HCT116 (cell line): ENCODE results near the gene ART1. TPM values are rescaled to one million over a fixed set of nuclear protein-coding genes. Genes with fewer than 3 reads are reported as not detected.

Experiments
- ATAC-seq: fragments of 200-7000 bp; cut with Tn5 transposase; 2 replicates; pipeline ENCODE4 v1.9.1; 2020; ENCODE audit warnings: mild to moderate bottlenecking, moderate library complexity
- BruUV-seq: library from RNA; stranded (reverse); fragments of 400-500 nt; replicated peaks from 2 replicates; lab custom pipeline; 2021; lab: Mats Ljungman, UMichigan
- CTCF ChIA-PET: fragments of 300-600 bp; sonication (Branson Sonifier 250); formaldehyde crosslinking; loops from one replicate; lab custom pipeline; 2021; ENCODE audit warnings: antibody characterized with exemption; lab: Charles Lee
- POLR2A ChIA-PET: fragments of 300-600, 350-600 bp; sonication (Branson Sonifier 250); formaldehyde crosslinking; loops from one replicate; lab custom pipeline; 2021; ENCODE audit warnings: antibody characterized with exemption; lab: Charles Lee
- RAD21 ChIA-PET, 2 experiments: fragments of 300-600 bp; sonication (Branson Sonifier 250); formaldehyde crosslinking; loops; one replicate each; lab custom pipeline; 2023; ENCODE audit warnings: low total read pairs in 2 of 2; ENCODE audit not compliant: uncharacterized antibody in 2 of 2, unreplicated experiment in 2 of 2, low non-redundant PET in 1 of 2; lab: Charles Lee
- DNase-seq: peaks from one replicate; pipeline ENCODE4 v3.0.0-alpha.2; 2010; ENCODE audit warnings: low read depth, low spot score
- H2AFZ ChIP-seq: fragments of 200-600 bp; shearing (Covaris generic), sonication (generic); 2 replicates; pipeline ENCODE4 v1.6.1; 2017; ENCODE audit warnings: low read depth, mixed run types, mixed read lengths, antibody characterized with exemption, low read length; ENCODE audit not compliant: poor library complexity, severe bottlenecking
- H3K27ac ChIP-seq: 2 replicates; pipeline ENCODE4 v1.5.1; 2012; ENCODE audit warnings: low read depth, low read length
- H3K27me3 ChIP-seq: fragments of 200-600 bp; sonication (generic); 2 replicates; pipeline ENCODE4 v1.6.1; 2016; ENCODE audit warnings: mixed run types, low read length, mixed read lengths; ENCODE audit not compliant: insufficient read depth
- H3K36me3 ChIP-seq, 2 experiments: fragments of 200-500 bp in 1 of 2; fragments of 200-600 bp in 1 of 2; sonication (Bioruptor generic) in 1 of 2; sonication (generic) in 1 of 2; 2 replicates each; pipeline versions ENCODE4 v1.5.1 to v1.6.1; 2014 to 2016; ENCODE audit warnings: low read length in 2 of 2, inconsistent platforms in 1 of 2, mixed read lengths in 1 of 2, mixed run types in 1 of 2; ENCODE audit not compliant: insufficient read depth in 2 of 2, control insufficient read depth in 1 of 2
- H3K4me1 ChIP-seq, 2 experiments: fragments of 200-600 bp in 1 of 2; sonication (generic) in 1 of 2; 2 replicates each; pipeline versions ENCODE4 v1.5.1 to v1.6.1; 2012 to 2017; ENCODE audit warnings: low read length in 2 of 2, inconsistent platforms in 1 of 2, mild to moderate bottlenecking in 1 of 2, mixed read lengths in 1 of 2, mixed run types in 1 of 2, moderate library complexity in 1 of 2; ENCODE audit not compliant: insufficient read depth in 2 of 2, control insufficient read depth in 1 of 2
- H3K4me2 ChIP-seq: fragments of 200-600 bp; sonication (generic); 2 replicates; pipeline ENCODE4 v1.6.1; 2017; ENCODE audit warnings: mixed run types, low read length, mixed read lengths
- H3K4me3 ChIP-seq, 2 experiments: fragments of 200-600 bp in 1 of 2; sonication (generic) in 1 of 2; replicated peaks in 1 of 2; 2 replicates each; pipeline ENCODE4 v1.5.1; 2011 to 2016; ENCODE audit warnings: low read length in 2 of 2, control low read depth in 1 of 2, low read depth in 1 of 2, mild to moderate bottlenecking in 1 of 2, mixed read lengths in 1 of 2, mixed run types in 1 of 2
- H3K79me2 ChIP-seq: fragments of 200-600 bp; sonication (generic); 2 replicates; pipeline ENCODE4 v1.6.1; 2017; ENCODE audit warnings: mild to moderate bottlenecking, mixed run types, low read length, moderate library complexity, mixed read lengths; ENCODE audit not compliant: insufficient read depth
- H3K9ac ChIP-seq: fragments of 200-600 bp; sonication (generic); 2 replicates; pipeline ENCODE4 v1.6.1; 2016; ENCODE audit warnings: low read length, mixed read lengths
- H3K9me2 ChIP-seq: fragments of 200-600 bp; sonication (generic), shearing (Covaris generic); 2 replicates; pipeline ENCODE4 v1.6.1; 2017; ENCODE audit warnings: mixed run types, mild to moderate bottlenecking, moderate library complexity; ENCODE audit not compliant: insufficient read depth
- H3K9me3 ChIP-seq, 2 experiments: fragments of 200-500 bp in 1 of 2; fragments of 200-600 bp in 1 of 2; sonication (Bioruptor generic) in 1 of 2; sonication (generic) in 1 of 2; 2 replicates each; pipeline ENCODE4 v1.6.1; 2014 to 2017; ENCODE audit warnings: low read length in 2 of 2, mixed read lengths in 2 of 2, inconsistent platforms in 1 of 2, low read depth in 1 of 2, mild to moderate bottlenecking in 1 of 2, mixed run types in 1 of 2, moderate library complexity in 1 of 2; ENCODE audit not compliant: control insufficient read depth in 1 of 2, insufficient read depth in 1 of 2
- H4K20me1 ChIP-seq: fragments of 200-600 bp; sonication (generic), shearing (Covaris generic); 2 replicates; pipeline ENCODE4 v1.6.1; 2017; ENCODE audit warnings: mixed run types, mild to moderate bottlenecking, moderate library complexity; ENCODE audit not compliant: insufficient read depth
- EGR1 ChIP-seq: IDR thresholded peaks from 2 replicates; pipeline ENCODE4 v1.6.1; 2012; ENCODE audit warnings: low read depth
- EZH2phosphoT487 ChIP-seq: fragments of 200-600 bp; IDR thresholded peaks from 2 replicates; pipeline ENCODE4 v1.6.1; 2018; ENCODE audit warnings: antibody characterized with exemption, borderline replicate concordance
- POLR2A ChIP-seq: IDR thresholded peaks from 2 replicates; pipeline ENCODE4 v1.7.0; 2011; ENCODE audit warnings: borderline replicate concordance; ENCODE audit not compliant: insufficient read depth, insufficient read length; ENCODE audit errors: extremely low read depth
- SIN3A ChIP-seq: IDR thresholded peaks from 2 replicates; pipeline ENCODE4 v1.6.1; 2012; ENCODE audit warnings: low read depth
- SP1 ChIP-seq: IDR thresholded peaks from 2 replicates; pipeline ENCODE4 v1.6.1; 2012; ENCODE audit warnings: low read depth
- SRF ChIP-seq: IDR thresholded peaks from 2 replicates; pipeline ENCODE4 v1.6.1; 2012; ENCODE audit warnings: low read depth
- TCF7L2 ChIP-seq: IDR thresholded peaks from 2 replicates; pipeline ENCODE4 v1.7.0; 2011; ENCODE audit warnings: borderline replicate concordance, inconsistent platforms; ENCODE audit not compliant: insufficient read depth, insufficient read length; ENCODE audit errors: extremely low read depth
- intact Hi-C: fragments of 100-400 bp; cut with micrococcal nuclease; formaldehyde crosslinking; loops from 2 replicates; pipeline ENCODE4 v1.10.0; 2022
- total RNA-seq: library from RNA; stranded (reverse); gene quantifications from one replicate; pipeline ENCODE4 v1.2.1, GENCODE V29; 2021; ENCODE audit not compliant: unreplicated experiment
- TF ChIP-seq, protein P1 (sequence below), 3 experiments: fragments of 200-600 bp in 1 of 3; sonication (generic) in 1 of 3; IDR thresholded peaks in 2 of 3; conservative IDR thresholded peaks in 1 of 3; 2 replicates each; pipeline ENCODE4 v1.5.1; 2012 to 2017; ENCODE audit warnings: low read depth in 2 of 3, low read length in 2 of 3, antibody characterized with exemption in 1 of 3, borderline replicate concordance in 1 of 3, control low read depth in 1 of 3, mild to moderate bottlenecking in 1 of 3, mixed read lengths in 1 of 3, mixed run types in 1 of 3, moderate library complexity in 1 of 3; ENCODE audit not compliant: insufficient read depth in 1 of 3
- TF ChIP-seq, protein P2 (sequence below): IDR thresholded peaks from 2 replicates; pipeline ENCODE4 v1.6.1; 2012; ENCODE audit warnings: low read depth

Gene ART1
- total RNA-seq, 1 experiment from 2014 or later: not detected

DNA sequence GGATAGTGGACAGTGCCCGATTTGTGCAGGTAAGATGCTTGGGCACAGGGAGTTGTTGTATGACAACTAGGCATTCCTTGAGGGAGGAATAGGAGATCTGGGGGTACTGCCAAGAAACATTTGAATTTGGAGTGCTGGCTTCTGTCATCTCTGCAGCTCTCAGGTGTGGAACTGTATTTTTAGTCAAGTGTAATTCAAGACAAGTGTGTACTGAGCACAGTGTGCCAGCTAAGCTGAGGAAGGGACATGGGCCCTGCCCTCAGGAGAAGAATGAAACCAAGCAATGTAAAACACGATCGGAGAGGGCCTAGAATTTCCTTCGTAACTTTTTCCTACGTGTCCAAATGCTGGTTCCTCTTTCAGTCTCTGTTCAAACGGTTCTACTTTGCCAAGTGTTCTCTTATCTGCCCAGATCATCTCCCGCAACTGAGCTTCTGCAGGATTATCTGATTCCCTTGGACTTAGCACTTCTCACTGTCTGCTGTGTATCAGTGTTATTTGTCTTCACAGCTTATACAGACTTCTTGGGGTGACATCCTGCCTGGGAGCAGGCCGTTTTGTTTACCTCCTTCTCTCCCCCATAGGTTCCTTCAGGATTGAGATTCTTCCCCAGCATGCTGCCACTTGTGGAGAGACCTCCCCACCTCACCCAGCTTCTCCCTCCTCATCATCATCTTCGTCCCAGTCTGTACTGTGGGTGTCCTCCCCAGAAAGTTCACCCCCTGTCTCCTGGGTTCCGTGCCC is 30.8 kb upstream of the ART1 start (continued):
- TF ChIP-seq SIN3A (no peak), TCF7L2 (no peak), POLR2A (no peak), EZH2phosphoT487 (no peak), SP1 (no peak), EGR1 (no peak)

DNA sequence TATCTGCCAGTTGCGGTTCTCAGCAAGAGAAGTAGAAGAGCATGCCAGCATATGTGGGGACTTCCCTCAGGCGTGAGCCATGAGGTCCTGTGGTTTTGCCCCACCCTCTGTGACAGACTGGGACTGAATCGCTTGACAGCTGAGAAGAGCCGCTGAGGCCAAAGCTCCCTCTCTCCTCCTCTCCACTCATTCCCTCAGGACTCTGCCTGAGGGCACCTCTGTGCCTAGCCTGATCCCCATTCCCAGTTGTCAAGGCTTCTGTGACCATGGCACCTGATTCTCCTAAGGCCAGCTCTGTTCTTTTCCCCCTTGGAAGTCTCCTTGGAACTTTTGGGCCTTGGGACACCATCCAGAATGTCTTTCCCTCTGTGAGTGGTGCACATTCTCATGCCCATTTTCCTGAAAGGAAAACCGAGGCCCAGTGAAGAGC is 30.2 kb upstream of the ART1 start:
- intact Hi-C loops: no loop called here
- DNase-seq (no peak), ATAC-seq (no peak)
- Histone ChIP-seq H3K79me2 (no peaks in the 10 kb centered on the region), H3K36me3 (no peaks in the 10 kb centered on the region), H3K4me2 (no peak overlapping the region), H3K9me3 (0 out of 4 replicates have a peak, but pooled peaks cover 0 to 3% of the 10 kb centered on the region in 2 experiments), H4K20me1 (no peaks in the 10 kb centered on the region), H3K27ac (no peak overlapping the region), H3K9ac (no peak overlapping the region), H3K4me3 (no peak overlapping the region), H3K4me1 (peaks cover 0 to 6% of the 10 kb centered on the region in 2 experiments; a peak in 1 of 4 replicates), H3K9me2 (no peaks in the 10 kb centered on the region), H3K27me3 (no peaks in the 10 kb centered on the region), H2AFZ (no peak overlapping the region)
- CTCF ChIA-PET: no interaction called here
- no TSS peak for BruUV-seq
- POLR2A ChIA-PET: no interaction called here
- RAD21 ChIA-PET: no interaction called here
- TF ChIP-seq EZH2phosphoT487: no peak
- TF ChIP-seq, protein P1, sequence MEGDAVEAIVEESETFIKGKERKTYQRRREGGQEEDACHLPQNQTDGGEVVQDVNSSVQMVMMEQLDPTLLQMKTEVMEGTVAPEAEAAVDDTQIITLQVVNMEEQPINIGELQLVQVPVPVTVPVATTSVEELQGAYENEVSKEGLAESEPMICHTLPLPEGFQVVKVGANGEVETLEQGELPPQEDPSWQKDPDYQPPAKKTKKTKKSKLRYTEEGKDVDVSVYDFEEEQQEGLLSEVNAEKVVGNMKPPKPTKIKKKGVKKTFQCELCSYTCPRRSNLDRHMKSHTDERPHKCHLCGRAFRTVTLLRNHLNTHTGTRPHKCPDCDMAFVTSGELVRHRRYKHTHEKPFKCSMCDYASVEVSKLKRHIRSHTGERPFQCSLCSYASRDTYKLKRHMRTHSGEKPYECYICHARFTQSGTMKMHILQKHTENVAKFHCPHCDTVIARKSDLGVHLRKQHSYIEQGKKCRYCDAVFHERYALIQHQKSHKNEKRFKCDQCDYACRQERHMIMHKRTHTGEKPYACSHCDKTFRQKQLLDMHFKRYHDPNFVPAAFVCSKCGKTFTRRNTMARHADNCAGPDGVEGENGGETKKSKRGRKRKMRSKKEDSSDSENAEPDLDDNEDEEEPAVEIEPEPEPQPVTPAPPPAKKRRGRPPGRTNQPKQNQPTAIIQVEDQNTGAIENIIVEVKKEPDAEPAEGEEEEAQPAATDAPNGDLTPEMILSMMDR (IDR thresholded peaks at IDR 0.05 in 2 of 3, conservative IDR thresholded peaks at IDR 0.05 in 1 of 3; ENCODE audit: borderline replicate concordance in 1 of 3, insufficient read depth in 1 of 3, low read depth in 2 of 3, low read length in 2 of 3): no peak
- no peak for TF ChIP-seq SRF
- TF ChIP-seq, protein P2, sequence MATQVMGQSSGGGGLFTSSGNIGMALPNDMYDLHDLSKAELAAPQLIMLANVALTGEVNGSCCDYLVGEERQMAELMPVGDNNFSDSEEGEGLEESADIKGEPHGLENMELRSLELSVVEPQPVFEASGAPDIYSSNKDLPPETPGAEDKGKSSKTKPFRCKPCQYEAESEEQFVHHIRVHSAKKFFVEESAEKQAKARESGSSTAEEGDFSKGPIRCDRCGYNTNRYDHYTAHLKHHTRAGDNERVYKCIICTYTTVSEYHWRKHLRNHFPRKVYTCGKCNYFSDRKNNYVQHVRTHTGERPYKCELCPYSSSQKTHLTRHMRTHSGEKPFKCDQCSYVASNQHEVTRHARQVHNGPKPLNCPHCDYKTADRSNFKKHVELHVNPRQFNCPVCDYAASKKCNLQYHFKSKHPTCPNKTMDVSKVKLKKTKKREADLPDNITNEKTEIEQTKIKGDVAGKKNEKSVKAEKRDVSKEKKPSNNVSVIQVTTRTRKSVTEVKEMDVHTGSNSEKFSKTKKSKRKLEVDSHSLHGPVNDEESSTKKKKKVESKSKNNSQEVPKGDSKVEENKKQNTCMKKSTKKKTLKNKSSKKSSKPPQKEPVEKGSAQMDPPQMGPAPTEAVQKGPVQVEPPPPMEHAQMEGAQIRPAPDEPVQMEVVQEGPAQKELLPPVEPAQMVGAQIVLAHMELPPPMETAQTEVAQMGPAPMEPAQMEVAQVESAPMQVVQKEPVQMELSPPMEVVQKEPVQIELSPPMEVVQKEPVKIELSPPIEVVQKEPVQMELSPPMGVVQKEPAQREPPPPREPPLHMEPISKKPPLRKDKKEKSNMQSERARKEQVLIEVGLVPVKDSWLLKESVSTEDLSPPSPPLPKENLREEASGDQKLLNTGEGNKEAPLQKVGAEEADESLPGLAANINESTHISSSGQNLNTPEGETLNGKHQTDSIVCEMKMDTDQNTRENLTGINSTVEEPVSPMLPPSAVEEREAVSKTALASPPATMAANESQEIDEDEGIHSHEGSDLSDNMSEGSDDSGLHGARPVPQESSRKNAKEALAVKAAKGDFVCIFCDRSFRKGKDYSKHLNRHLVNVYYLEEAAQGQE: no peak
- no peak for TF ChIP-seq TCF7L2
- TF ChIP-seq SP1: no peak
